Tibial nerve (tissue), 4 donors: Measurements from ENCODE around the gene INSYN2B. TPM values are rescaled to one million over a fixed set of nuclear protein-coding genes. Genes with fewer than 3 reads are reported as not detected.
"Not testable (repeated sequence)": the region's sequence is repeated elsewhere in the genome, so short reads cannot be mapped to it uniquely, and the experiment has no call there.

Source experiments
- DNase-seq, 2 donors: peaks; one replicate each; pipeline ENCODE4 v3.0.0-alpha.2; 2019; ENCODE audit warnings: low spot score in 2 of 2
- H3K27ac ChIP-seq, 4 donors: fragments of 200-600 bp; sonication (generic) in 3 of 4; one replicate each; pipeline ENCODE4 v1.5.1; 2017 to 2019; ENCODE audit warnings: mild to moderate bottlenecking in 1 of 4
- H3K27me3 ChIP-seq, 2 donors: fragments of 200-600 bp; sonication (generic) in 1 of 2; one replicate each; pipeline versions ENCODE4 v1.5.1 to v1.6.0; 2017 to 2019
- H3K36me3 ChIP-seq, 3 donors: fragments of 200-600 bp; sonication (generic); one replicate each; pipeline ENCODE4 v1.5.1; 2018 to 2019
- H3K4me1 ChIP-seq, 4 donors: fragments of 200-600 bp; sonication (generic) in 3 of 4; one replicate each; pipeline ENCODE4 v1.5.1; 2017 to 2019
- H3K4me3 ChIP-seq, 4 donors: fragments of 200-600 bp; sonication (generic) in 3 of 4; one replicate each; pipeline ENCODE4 v1.5.1; 2017 to 2019; ENCODE audit warnings: mild to moderate bottlenecking in 1 of 4, moderate library complexity in 1 of 4
- H3K9me3 ChIP-seq, 4 donors: fragments of 200-600 bp; sonication (generic) in 3 of 4; one replicate each; pipeline ENCODE4 v1.5.1; 2017 to 2019
- CTCF ChIP-seq, 5 experiments: fragments of 200-600 bp in 3 of 5; fragments of 450-650 bp in 2 of 5; sonication (generic) in 3 of 5; IDR thresholded peaks; one replicate each; pipeline ENCODE4 v1.5.1; 2016 to 2019; ENCODE audit warnings: antibody characterized with exemption in 5 of 5, mild to moderate bottlenecking in 3 of 5, moderate library complexity in 2 of 5
- EP300 ChIP-seq, 2 donors: sonication (generic); formaldehyde crosslinking; IDR thresholded peaks; one replicate each; pipeline ENCODE4 v1.6.1; 2017; ENCODE audit warnings: antibody characterized with exemption in 2 of 2, mild to moderate bottlenecking in 1 of 2
- POLR2A ChIP-seq, 2 donors: fragments of 450-650 bp; IDR thresholded peaks; one replicate each; pipeline ENCODE4 v1.6.1; 2017; ENCODE audit warnings: antibody characterized with exemption in 2 of 2, mild to moderate bottlenecking in 2 of 2, moderate library complexity in 2 of 2
- WGBS, 2 donors: methylation state at CpG; one replicate each; pipeline ENCODE4 v1.1.5; 2018; 5-methylcytosine and 5-hydroxymethylcytosine counted together
- total RNA-seq, 4 donors: library from RNA; depleted of rRNA; stranded (reverse); fragments of >200 nt; gene quantifications; one replicate each; pipeline ENCODE4 v1.1.0, GENCODE V29; 2016

The INSYN2B gene
- total RNA-seq, 4 donors from 2014 or later: 0.60 to 4.2 TPM; not detected in 2

GRCh38 chr5:169836835-169837536 is 143.3 kb downstream of the INSYN2B start:
- DNase-seq: no peak
- Histone ChIP-seq H3K36me3 (no peaks in the 10 kb centered on the region), H3K27ac (no peak overlapping the region), H3K4me1 (peaks cover 0 to 6% (median 0%) of the 10 kb centered on the region in 4 donors), H3K27me3 (no peaks in the 10 kb centered on the region), H3K9me3 (no peaks in the 10 kb centered on the region), H3K4me3 (no peak overlapping the region)
- TF ChIP-seq EP300 (IDR thresholded peaks at IDR 0.05): no peak
- TF ChIP-seq POLR2A (IDR thresholded peaks at IDR 0.05): no peak
- no peak for TF ChIP-seq CTCF (IDR thresholded peaks at IDR 0.05)
- 42 to 49% methylated on average over 3 of the region's 3 CpGs for WGBS, 2 donors

DNA sequence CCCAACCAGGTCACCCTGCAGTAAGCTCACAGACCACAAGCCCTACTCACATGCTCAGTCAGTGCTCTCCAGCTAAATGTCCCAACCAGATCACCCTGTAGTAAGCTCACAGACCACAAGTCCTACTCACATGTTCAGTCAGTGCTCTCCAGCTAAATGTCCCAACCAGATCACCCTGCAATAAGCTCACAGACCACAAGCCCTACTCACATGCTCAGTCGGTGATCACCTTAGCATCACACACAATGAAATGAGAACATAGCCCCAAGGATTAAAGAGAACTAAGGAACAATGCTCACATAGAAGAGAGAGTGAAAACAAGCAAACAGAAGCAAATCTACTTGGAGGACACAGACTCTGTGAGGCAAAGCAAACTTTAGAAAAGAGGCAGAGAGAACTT is 145.8 kb downstream of the INSYN2B start:
- not testable (repeated sequence) for H3K36me3 ChIP-seq, H3K27me3 ChIP-seq, H3K4me1 ChIP-seq, H3K4me3 ChIP-seq, DNase-seq, H3K27ac ChIP-seq, H3K9me3 ChIP-seq
- WGBS, 2 donors: 69 to 86% methylated on average over 1 of the region's 1 CpG

- H3K27me3 ChIP-seq, H3K4me3 ChIP-seq, H3K27ac ChIP-seq, H3K9me3 ChIP-seq, DNase-seq, H3K36me3 ChIP-seq, H3K4me1 ChIP-seq: not testable (repeated sequence)
- WGBS, 2 donors: 80 to 100% methylated on average over 2 of the region's 2 CpGs
These were observed 146.5 kb downstream of the INSYN2B start for GRCh38 chr5:169833681-169834292.

DNA sequence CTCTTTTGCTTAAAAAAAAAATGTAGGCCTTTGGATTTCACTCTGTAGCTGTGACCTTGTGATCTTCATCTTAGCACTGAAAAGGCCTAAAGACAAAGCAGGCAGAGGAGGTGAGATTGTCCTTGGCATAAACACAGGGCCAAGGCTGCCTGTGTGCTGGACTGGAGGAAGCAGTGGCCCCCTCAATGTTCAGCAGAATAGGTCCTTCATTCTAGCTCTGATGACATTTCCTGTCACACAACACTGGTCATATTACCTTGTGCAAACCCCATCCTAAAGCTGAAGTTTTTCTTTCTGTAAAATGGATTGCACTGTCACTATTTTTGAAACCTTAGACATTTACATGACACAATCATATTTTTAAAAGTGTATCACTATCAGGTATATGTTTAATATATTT is 147.4 kb downstream of the INSYN2B start:
- no peak for DNase-seq
- TF ChIP-seq CTCF (IDR thresholded peaks at IDR 0.05) (no peak), EP300 (IDR thresholded peaks at IDR 0.05) (no peak), POLR2A (IDR thresholded peaks at IDR 0.05) (no peak)

GRCh38 chr5:169832304-169832703 is 148.0 kb downstream of the INSYN2B start:
- Histone ChIP-seq H3K36me3 (no peaks in the 10 kb centered on the region), H3K9me3 (no peaks in the 10 kb centered on the region), H3K27me3 (no peaks in the 10 kb centered on the region), H3K4me3 (no peak overlapping the region), H3K27ac (no peak overlapping the region), H3K4me1 (no peaks in the 10 kb centered on the region)
- TF ChIP-seq EP300 (IDR thresholded peaks at IDR 0.05) (no peak), CTCF (IDR thresholded peaks at IDR 0.05) (no peak), POLR2A (IDR thresholded peaks at IDR 0.05) (no peak)
- DNase-seq: no peak
- WGBS, 2 donors: 87 to 88% methylated on average over 3 of the region's 3 CpGs

More for the DNA sequence above, 147.4 kb downstream of the INSYN2B start:
- Histone ChIP-seq H3K4me3 (no peak overlapping the region), H3K27me3 (no peaks in the 10 kb centered on the region), H3K4me1 (peaks cover 0 to 5% (median 0%) of the 10 kb centered on the region in 4 donors), H3K36me3 (no peaks in the 10 kb centered on the region), H3K27ac (no peak overlapping the region), H3K9me3 (no peaks in the 10 kb centered on the region)

DNA sequence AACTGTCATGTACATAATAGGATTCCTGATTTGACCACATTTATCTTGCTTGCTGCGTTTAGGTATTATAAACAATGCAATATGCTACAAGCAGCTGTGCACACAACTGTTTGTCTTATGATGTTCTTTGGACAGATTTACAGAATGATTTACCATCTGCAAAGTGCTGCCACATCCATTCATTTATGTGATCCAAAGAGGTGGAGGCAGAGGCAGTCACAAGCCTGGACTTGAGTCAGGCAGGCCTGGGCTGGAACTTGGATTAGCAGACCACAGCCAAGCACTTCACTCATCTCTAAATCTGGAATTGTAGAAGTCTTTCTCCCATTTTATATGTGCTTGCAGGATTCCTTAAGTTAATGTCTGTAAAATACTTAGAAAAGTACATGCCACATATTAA is 149.0 kb downstream of the INSYN2B start:
- Histone ChIP-seq H3K4me3 (no peak overlapping the region), H3K9me3 (no peaks in the 10 kb centered on the region), H3K36me3 (no peaks in the 10 kb centered on the region), H3K27ac (no peak overlapping the region), H3K27me3 (no peaks in the 10 kb centered on the region), H3K4me1 (no peaks in the 10 kb centered on the region)
- DNase-seq: no peak
- TF ChIP-seq CTCF (IDR thresholded peaks at IDR 0.05) (no peak), EP300 (IDR thresholded peaks at IDR 0.05) (no peak), POLR2A (IDR thresholded peaks at IDR 0.05) (no peak)
- WGBS, 2 donors: 50 to 78% methylated on average over 1 of the region's 1 CpG
